ENCODE data around the gene DCLK1.

Gene DCLK1

DNA sequence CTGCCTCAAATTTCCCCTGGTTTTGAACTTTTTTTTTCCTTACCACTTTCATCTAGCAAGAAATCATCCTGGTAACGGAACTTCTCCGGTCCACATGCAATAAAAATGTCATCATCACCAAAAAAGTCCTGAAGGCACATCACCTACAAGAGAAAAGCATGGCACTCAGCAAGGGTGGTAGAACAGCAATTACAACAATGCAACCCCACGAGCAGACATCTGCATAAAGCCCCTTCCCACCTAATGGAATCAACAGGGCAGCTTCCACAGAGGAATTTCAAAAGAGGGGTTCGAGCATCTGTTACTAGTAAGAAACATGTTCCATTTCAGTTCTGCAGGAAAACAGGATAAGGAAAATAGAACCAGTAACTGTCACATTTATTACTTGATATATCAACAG, 183.9 kb downstream of the DCLK1 start:
- DNase-seq (ENCODE audit: low read depth, low spot score): no peak

DNA sequence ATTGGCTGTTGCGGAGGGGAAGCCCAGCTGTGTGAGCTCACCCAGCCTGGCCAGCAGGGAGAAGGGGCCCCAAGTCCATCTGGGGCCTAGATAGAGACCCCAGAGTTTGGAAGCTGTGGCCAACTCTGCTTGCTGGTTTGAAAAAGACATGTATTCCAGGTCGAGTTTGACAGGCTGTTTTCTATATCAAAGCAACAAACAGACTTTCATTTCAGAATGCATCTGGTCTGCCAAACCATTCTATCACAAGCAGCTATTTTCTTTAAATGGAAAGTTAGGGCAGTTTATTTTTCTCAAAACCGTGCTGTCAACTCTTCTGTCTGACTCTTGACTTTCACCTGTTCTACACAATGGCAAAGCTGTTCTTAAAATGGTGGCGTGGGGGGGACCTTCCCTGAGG, 185.8 kb downstream of the DCLK1 start:
- no peak for DNase-seq (ENCODE audit: low read depth, low spot score)

DNA sequence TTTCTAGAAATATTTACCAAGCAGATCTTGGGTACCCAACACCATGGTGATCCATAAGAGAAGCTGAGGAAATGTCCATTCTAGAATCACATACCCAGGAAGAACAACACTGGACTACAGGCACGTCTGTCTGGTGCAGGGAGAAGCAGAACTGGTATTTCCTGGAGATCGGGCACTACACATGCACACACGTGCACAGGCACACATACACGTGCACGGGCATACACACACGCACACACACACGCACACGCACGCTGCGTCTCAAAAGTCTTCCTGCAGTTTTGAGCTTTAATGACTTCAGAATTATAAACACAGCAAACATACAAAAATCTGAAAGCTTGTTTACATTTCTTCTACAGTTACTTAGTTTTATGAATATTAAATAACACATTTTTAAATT, 189.8 kb downstream of the DCLK1 start:
- DNase-seq (ENCODE audit: low read depth, low spot score): no peak

DNA sequence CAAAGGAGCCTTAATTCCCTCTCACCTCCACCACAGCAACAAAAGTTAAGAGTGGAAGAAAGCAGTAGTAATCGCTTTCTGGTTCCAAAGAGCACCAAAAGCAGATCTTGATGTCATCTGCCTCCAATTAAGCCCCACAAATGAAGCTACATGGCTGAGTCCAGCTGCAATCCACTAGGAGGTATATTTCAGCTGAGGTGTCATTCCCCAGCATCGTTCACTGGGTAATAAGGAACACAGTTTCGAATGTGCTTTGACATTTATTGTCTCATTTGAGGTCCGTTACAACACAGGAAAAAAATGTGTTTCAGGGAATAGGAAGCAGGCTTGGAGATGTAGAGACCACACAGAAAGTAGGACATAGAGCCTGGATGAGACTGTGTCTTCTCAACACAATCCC, 190.4 kb downstream of the DCLK1 start:
- no peak for DNase-seq (ENCODE audit: low read depth, low spot score)

GRCh38 chr13:35936246-35936978, 194.8 kb downstream of the DCLK1 start:
- no peak for DNase-seq (ENCODE audit: low read depth, low spot score)

- DNase-seq (ENCODE audit: low read depth, low spot score): no peak
Observed at GRCh38 chr13:35930665-35931631, 200.2 kb downstream of the DCLK1 start.

- DNase-seq (ENCODE audit: low read depth, low spot score): no peak
Observed at GRCh38 chr13:35927567-35928021, 203.6 kb downstream of the DCLK1 start.

GRCh38 chr13:35926859-35927530, 204.2 kb downstream of the DCLK1 start:
- no peak for DNase-seq (ENCODE audit: low read depth, low spot score)

GRCh38 chr13:35925669-35926068, 205.5 kb downstream of the DCLK1 start:
- DNase-seq (ENCODE audit: low read depth, low spot score): no peak

DNA sequence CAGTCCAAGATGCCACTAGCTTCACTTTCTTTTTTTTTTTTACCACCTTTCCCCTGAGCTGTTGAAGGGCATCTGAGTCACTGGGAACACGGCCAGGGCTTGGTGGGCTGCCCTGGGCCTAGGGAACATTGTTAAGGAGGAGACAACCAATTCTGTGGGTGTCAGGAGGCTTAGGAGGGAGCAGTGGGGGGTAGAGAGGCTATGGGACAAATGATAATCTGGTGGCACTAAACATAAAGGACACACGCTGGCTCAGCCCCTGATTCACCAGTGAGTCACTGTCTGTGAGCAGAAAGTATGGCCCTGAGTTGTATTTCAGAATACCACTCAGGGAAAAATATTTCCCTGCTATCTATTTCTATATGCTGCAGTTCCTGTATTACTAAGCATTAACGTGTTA, 207.8 kb downstream of the DCLK1 start:
- DNase-seq (ENCODE audit: low read depth, low spot score): no peak

DNA sequence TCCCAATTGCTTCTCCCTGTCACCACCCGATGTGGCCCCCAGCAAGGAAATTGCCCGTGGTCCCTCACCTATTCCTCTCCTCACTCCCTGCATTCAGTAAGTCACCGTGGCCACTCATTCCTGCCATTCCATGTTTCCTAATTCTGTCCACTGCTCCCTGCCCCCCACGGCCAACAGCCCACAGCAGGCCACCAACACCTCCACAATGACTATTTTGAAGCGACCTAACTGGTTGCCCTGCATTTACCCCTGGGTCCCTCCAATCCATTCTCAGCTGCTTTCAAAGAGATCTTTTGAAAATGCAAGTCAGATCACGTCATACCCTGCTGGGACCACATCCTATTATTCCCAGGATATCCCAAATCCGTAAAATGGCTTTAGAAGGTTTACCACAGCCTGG, 210.4 kb downstream of the DCLK1 start:
- DNase-seq (ENCODE audit: low read depth, low spot score): no peak

DNA sequence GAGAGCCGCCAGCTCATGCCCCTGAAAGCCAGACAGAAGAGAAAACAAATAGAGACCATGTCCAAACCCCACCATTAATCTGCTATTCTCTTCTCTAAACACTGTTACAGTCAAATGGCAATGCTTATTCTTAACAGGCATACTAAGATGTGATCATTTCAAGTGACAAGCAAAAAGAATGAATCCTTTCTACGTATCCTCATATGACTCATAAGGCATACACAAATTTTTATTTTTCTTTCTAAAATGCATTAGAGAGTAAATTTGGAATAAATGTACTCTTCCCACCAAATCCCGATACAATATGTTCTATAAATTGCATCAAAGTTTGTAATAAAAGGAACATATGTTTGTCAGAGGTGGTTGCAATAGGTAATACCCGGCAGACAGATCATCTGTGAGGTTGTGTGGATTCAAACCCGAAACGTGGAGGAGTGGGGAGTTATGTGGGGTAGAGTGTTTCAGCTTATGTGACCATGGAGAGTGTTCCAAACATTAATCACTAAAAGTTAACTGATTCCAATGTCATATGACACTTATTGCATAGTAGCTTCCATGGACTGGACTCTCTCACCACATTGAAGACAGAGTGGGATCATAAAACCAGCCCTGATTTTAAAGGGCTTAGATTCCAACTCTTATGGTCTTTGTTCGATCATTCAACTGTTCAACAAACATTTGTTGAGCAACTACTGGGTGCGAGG, 213.1 kb downstream of the DCLK1 start:
- no peak for DNase-seq (ENCODE audit: low read depth, low spot score)

GRCh38 chr13:35917252-35917941, 213.8 kb downstream of the DCLK1 start:
- no peak for DNase-seq (ENCODE audit: low read depth, low spot score)

DNA sequence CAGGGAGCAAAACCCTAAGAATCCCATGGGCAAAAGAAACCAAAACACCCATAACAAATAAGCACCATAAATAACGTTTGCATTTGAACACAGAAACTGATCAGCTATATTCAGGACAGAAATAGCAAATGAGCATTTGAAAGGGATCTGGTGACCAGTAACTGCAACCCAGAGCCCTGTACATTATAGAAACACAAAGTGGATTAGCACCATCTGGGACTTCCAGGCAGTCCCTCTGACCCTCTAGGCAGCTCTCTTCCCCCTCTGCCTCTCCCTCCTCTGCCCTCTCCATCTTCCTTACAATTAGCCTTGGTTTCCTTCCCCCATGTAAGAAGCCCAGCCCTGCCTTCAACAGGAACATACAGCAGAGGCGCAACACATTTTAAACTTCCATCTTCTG, 215.0 kb downstream of the DCLK1 start:
- DNase-seq (ENCODE audit: low read depth, low spot score): no peak

GRCh38 chr13:35914662-35915061, 216.5 kb downstream of the DCLK1 start:
- no peak for DNase-seq (ENCODE audit: low read depth, low spot score)

- no peak for DNase-seq (ENCODE audit: low read depth, low spot score)
Observed at GRCh38 chr13:35912841-35913240, 218.3 kb downstream of the DCLK1 start.

- no peak for DNase-seq (ENCODE audit: low read depth, low spot score)
Observed at GRCh38 chr13:35909837-35910540, 221.2 kb downstream of the DCLK1 start.

GRCh38 chr13:35909091-35909490, 222.1 kb downstream of the DCLK1 start:
- no peak for DNase-seq (ENCODE audit: low read depth, low spot score)

GRCh38 chr13:35908226-35908625, 223.0 kb downstream of the DCLK1 start:
- no peak for DNase-seq (ENCODE audit: low read depth, low spot score)

- DNase-seq (ENCODE audit: low read depth, low spot score): no peak
Observed at GRCh38 chr13:35906636-35907035, 224.5 kb downstream of the DCLK1 start.
